ENCODE data around the gene ITGA2B.
A peak's percentile ranks its signal among the peaks of the same experiment; 100 is the strongest.
"Not testable (repeated sequence)": the region's sequence is repeated elsewhere in the genome, so short reads cannot be mapped to it uniquely, and the experiment has no call there.

ITGA2B gene

DNA sequence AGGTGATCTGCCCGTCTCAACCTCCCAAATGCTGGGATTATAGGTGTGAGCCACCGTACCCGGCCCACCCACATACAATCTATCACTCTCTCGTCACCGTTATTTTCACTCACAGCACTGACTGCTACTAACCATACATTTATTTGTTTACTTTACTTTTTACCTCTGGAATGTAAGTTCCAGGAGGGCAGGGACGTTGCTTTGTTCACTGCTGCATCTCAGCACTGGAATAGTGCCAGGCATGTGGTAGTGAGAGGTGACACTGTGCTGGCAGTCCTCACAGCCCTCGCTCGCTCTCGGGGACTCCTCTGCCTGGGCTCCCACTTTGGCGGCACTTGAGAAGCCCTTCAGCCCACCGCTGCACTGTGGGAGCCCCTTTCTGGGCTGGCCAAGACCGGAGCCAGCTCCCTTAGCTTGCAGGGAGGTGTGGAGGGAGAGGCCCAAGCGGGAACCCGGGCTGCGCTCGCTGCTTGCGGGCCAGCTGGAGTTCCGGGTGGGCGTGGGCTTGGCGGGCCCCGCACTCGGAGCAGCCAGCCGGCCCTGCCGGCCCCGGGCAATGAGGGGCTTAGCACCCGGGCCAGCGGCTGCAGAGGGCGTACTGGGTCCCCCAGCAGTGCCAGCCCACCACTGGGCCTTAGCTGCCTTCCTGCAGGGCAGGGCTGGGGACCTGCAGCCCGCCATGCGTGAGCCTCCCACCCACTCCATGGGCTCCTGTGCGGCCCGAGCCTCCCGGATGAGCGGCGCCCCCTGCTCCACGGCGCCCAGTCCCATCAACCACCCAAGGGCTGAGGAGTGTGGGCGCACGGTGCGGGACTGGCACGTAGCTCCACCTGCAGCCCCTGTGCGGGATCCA is 20.8 kb downstream of the ITGA2B start:
- DNase-seq = not testable (repeated sequence)

GRCh38 chr17:44367231-44367979 is 22.0 kb downstream of the ITGA2B start:
- no peak for DNase-seq

- DNase-seq = not testable (repeated sequence)
Measured at GRCh38 chr17:44365051-44365450, 24.4 kb downstream of the ITGA2B start.

- DNase-seq = peak; percentile 59
Measured at GRCh38 chr17:44363613-44364159, 25.8 kb downstream of the ITGA2B start, which contains the start of gene FAM171A2. TSS of gene FAM171A2 (minus strand) at chr17:44363853. CDS start at chr17:44363714, 139 bp downstream.

DNA sequence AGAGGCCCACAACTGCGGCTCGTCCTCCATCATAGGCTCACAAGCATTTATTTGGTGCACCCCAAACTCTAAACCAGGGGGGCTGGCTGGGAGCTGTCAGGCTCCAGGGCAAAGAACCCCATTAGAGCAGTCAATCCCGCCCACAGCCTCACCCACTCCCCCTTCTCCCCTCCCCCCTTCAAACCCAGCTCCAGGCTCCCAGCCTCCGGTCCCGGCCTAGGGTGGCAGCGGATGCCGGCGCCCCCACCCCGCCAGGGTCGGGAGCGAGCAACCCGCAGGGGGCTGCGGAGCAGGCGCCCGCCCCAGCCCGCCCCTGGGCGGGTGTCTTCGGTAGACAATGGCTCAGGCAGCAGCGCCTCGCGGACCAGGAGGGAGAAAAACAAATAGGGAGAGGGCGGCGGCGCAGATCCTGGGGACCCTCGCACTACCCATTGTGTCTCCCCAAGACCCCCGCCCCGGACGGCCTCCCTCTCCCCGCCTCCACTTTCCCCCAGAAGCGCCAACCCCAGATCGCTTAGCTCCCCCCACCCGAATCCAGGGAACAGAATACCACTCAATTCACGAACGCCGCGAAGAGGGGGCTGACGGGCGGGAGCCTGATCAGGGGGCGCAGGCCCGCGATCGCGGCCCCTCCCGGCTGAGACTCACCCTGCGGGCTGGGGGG is 26.4 kb downstream of the ITGA2B start:
- DNase-seq = no peak

DNA sequence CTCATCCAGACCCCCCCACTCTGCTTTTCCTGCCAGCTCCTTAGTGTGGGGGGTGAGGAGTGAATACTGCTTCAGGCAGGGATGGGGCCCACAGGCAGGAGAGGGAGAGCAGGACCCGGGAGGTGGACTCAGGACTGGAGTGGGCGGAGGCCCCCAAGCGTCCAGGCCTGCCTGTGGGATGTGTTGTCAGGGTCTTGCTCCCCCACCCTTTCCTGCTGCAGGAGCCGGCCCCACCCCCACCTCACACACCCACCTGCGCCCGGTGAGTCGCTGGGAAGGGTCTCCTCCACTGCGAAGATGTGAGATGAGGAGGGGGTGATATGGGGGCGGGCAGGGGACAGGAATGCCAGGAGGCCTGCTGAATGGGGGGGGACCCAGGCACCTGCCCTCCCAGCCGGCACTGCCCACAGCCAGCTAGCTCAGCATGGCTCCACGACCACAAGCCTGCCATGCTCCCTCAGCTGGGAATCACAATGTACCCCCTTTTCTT is 26.9 kb downstream of the ITGA2B start:
- DNase-seq = no peak

DNA sequence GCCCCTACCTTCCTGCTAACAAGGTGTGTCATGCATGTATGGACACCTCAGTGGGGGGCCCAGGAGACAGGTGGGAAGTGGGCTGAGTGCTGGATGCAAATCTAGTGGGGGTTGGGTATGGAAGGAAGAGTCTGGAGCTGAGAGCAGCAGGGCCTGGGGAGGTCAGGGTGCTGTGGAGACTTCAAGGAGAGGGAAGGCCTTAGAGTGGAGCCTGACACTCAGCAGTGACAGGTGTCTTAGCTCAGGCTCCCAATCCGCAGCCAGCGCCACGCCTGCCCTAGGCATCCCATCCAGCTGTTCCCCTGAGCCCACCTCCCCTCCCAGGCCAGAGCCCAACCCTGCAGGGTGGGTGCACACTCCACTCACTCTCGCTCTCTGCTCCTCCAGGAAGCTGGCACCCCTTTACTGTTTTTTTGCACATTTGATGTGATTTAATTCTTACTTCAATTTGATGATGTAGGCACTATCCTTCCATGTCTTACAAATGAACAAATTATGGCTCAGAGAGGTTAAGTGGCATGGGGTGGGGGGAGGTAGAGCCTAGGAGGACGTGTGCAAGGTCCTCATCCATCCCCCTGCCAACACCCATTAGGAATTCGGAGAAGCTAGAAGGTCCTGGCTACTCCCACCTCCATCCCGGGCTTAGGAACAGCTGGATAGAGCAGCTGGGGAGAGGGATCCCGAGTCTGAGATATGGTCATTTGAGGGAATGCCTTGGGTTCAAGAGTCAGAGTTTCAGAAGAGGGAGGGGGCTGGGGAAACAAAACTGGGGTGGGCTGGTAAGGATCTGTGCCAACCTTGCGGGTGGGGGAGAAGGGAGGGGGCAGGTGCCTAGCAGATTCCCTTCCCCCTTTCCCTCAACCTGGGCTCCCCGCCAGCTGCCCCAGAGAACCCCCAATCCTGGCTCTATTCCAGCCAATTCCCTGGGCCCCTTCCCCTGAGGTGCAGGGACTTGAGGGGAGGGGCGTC is 27.9 kb downstream of the ITGA2B start:
- DNase-seq = no peak

DNA sequence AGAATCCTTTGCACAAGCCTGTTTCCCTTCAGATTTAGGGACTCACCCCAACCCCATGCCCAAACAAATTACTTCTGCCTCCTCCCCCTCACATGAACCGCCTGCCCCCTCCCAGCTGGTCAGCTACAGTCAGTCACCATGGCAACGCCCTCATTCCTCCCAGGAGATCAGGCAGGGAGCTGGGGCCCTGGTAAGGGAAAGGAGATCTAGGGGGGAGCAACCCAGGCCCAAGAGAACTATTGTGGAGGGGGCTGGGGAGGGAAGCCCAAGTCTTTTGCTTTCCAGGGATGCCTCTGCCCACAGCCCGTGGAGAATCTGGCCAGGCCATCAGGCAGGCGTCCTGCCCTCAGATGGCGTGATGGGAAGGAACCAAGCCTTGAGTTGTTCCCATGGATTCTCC is 28.6 kb downstream of the ITGA2B start:
- no peak for DNase-seq

- DNase-seq = no peak
Measured at GRCh38 chr17:44360144-44360533, 29.3 kb downstream of the ITGA2B start.

DNA sequence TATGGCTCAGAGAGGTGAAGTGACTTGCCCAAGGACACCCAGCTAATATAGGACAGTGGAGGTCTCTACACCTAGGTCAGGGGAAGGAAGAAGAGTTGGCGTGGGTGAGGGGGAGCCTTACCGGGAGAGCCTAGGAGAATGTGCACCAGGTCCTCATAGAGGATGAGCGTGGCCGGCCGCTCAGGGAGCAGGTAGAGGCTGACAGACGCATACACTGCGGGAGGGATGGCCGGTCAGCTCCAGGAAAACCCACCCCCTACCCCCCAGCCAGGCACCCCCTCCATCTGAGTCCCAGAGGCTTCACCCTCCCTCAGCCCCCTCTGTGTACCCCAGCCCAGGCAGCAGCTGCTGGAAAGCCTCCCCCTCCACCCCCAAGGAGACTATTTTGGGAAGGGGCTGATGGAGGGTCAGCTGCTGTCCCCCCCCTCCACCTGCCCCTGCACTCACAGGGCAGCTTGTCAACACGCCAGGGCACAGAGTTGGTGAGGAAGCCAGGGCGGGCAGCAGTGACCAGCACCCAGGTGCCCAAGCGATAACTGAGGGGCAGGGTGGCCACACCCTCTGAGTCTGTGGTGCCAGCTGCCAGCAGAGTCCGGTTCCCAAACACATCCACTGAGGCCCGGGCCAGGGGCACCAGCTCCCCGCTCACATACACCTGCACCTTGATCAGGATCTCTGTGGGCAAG is 29.8 kb downstream of the ITGA2B start:
- no peak for DNase-seq

DNA sequence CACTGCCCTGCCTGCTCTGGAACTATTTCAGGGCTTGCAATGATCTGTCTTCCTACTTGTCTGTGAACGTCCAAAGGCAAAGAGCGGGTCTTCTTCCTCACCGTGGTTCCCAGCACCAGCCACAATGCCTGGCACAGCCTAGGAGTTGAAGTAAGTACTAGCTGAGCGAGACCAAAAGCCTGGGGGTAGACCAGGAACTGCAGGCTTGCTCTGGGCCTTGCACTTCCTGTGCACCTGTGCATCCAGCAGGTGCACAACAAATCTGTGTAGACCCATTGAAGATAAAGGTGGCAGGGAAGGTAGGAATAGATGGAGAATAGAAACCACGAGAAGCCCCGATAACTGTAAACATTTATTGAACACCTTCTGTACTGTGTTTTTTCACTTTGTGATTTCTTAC is 30.4 kb downstream of the ITGA2B start:
- DNase-seq = no peak

DNA sequence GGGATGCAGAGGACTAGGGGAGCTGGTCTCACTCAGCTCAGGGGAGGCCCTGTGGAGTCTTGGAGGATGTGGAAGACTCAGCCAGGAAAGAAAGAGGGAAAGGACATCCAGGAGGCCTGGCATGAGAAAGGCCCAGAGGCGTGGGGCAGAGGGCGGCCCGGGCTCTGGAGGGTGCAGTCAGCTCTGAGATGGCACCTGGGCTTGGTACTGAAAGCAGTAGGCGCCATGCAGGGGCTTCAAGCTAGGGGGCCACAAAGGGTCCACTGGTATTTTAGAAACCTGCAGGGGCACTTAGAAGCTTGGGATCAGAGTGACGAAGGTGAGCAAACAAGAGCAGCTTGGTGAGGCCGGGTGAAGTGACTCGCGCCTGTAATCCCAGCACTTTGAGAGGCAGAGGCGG is 31.4 kb downstream of the ITGA2B start:
- no peak for DNase-seq

DNA sequence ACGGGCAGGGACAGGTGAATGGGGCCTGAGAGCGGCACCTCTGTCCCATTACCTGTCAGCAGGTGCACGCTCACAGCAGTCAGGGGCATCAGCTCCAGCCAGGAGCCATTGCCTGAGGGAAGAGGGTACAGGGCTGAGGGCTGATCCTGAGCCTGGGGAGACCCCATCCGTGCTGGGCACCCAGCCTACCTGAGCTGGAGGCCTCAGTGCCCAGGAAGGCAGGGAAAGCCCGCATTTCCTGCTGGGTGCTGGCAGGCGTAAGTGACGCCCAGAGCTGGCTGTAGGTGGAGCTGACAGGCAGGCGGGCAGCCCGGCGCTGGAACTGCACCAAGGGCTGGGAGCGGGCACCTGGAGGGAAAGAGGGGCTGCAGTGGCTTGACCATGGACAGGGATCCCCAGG is 33.2 kb downstream of the ITGA2B start:
- no peak for DNase-seq

GRCh38 chr17:44355642-44356099 is 33.8 kb downstream of the ITGA2B start:
- no peak for DNase-seq

DNA sequence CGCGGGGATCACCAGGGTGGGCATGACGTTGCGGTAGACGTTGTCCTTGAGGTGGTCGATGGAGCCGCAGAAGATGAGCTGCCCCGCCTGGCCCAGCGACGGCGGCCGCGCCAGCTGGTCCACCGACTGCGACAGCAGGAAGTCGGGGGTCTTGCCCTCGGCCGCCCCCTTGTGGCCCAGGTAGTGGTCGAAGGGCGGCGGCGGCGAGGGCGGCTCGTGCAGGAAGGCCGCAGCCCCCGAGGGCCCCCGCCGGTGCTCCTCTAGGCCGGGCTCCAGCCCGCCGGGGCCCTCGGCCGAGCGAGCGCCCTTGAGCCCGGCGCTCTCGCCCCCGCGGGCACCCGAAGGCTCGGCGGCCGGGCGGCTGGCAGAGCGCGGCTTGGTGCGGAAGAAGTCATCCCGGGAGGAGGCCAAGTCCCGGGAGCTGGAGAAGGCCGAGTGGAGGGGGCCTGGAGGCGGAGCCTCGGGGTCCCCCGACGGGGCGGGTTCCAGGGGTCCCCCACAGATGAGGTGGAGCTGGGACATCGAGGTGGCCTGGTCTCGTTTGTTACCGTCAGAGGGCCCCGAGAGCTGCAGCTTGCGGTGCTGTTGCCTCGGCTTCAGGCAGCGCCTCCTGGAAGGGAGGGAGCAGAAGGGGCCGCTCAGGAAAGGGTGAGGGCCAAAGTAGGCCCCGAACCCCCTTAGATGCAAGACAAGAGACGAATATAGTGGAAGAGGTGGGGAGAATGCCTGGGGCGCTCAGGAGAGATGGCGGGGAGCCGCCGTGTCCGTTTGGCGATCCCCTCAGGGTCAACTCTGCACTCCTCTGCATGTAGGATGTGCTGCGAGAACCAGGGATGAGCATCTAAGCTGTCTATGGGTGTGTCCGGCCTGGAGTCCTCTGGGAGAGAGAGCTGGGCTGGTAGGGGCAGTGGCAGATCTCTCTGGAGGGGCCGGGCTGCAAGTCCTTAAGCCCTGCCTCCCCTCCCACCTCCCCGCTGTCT is 34.6 kb downstream of the ITGA2B start:
- peak; percentile 58 for DNase-seq

DNA sequence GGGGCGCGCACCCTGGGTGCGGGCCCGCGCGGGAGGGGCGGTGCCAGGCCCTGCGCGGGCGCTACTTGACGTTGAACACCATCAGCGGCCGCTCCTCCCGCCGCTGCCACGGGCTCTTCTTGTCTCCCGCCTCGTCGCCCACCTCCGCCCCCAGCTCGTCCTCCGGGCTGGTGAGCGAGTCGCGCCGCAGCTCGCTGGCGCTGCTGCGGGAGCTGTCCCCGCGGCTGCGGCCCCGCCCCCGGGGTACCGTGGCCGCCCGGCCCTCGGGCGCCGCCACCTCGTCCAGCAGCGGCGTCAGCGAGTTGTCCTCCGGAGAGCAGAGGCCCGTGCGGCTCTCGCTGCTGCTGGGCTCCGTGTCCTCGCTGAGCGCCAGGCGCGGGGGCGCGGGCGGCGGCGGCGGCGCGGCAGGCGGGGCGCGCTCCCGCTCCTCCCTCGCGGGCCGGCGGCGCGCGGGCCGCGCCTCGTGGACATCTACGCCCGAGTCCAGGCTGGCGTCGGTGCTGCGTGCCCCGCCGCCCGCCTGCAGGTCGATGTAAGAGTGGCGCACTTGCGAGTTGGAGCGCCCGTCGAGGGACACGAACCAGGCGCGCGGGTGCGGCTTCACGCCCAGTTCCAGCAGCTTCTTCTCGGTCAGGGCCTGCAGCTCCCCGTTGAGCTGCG is 35.6 kb downstream of the ITGA2B start:
- DNase-seq = no peak

- no peak for DNase-seq
Measured at GRCh38 chr17:44352828-44353671, 36.4 kb downstream of the ITGA2B start.

Data from activated gamma-delta T cell treated with Interleukin-2 at 50 U/mL for 16 hours (primary cell).